NCI-H82 (cell line): Measurements from ENCODE around the gene BAZ2B.
"Not testable (repeated sequence)": the region's sequence is repeated elsewhere in the genome, so short reads cannot be mapped to it uniquely, and the experiment has no call there.

Source experiments
- DNase-seq: peaks from one replicate; lab custom pipeline; 2025; lab: John Stamatoyannopoulos, UW

The BAZ2B gene

GRCh38 chr2:159535261-159535660, 81.1 kb downstream of the BAZ2B start:
- DNase-seq, result not testable (repeated sequence)

DNA sequence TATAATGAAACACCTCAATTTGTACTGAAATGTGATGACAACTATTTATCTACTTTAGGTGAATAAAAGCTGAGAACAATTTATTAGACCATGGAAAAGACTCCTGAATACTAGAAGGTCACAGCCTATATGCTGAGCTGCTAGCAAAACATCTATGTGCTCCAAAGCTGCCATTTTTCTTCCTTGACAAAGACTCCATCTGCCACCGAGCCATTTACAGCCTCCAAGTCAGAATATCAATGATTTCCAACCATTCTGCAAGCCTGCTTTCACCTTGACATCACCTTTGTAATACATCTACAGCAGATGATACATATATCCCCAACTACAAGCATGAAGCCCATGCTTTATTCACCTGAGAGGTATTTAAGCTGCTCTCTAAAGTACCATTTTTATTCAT, 84.9 kb downstream of the BAZ2B start:
- no peak for DNase-seq

- no peak for DNase-seq
Observed at GRCh38 chr2:159526433-159526832, 89.9 kb downstream of the BAZ2B start.

GRCh38 chr2:159525012-159525411, 91.3 kb downstream of the BAZ2B start:
- DNase-seq, result no peak

GRCh38 chr2:159521272-159521671, 95.1 kb downstream of the BAZ2B start:
- DNase-seq, result no peak

DNA sequence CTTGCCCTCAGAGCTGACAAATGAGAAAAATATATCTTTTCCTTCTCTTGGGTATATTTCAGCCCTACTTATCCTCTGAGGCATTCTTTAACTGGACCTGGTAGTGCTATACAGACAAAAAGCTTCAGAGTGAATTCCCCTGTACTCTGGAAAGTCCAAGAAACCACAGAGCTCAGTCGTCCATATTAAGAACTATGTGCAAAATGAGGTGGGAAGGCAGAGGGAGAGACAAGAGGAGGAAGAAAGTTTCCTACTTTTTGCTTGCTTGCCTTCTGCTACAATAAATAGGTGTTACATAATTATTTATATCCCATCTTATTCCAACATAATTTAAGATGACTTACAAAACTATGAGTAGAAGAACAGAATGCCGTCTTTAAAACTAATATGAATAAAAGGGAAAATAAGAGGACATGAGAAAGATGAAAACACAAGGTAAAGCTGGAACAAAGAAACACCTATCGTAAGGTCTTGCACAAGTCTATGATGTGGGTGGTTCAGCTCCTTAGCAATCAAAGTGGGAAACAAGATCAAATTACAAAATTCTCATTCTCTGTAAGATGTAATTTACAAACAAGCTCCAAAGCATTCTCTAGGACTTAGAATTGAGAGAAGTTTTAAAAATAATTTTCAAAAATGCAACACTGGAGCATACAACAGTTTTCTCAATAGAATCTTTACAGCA, 97.9 kb downstream of the BAZ2B start:
- peak; percentile 11 for DNase-seq

GRCh38 chr2:159516241-159516758, 100.0 kb downstream of the BAZ2B start:
- peak; percentile 85 for DNase-seq

- DNase-seq, result peak; percentile 83
Observed at GRCh38 chr2:159515441-159515840, 100.9 kb downstream of the BAZ2B start.

- DNase-seq, result no peak
Observed at GRCh38 chr2:159513745-159514144, 102.6 kb downstream of the BAZ2B start.

DNA sequence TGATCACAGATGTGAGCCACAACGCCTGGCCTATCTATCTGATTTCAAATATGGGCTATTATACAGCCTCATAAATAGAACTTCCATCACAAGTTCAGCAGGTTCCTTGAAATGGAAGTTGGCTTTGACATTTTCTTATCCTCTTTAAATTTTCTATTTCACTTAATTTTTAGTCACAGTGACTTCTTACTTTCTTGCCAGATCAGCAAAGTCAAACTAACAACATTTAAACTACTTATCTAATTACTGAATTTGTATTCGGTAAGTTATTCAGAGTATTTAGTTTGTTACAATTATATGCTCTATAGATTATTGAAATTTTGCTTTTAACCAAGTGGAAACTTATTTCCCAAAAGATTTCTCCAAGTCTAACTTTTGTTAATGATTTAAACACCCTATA, 108.2 kb downstream of the BAZ2B start:
- no peak for DNase-seq

- no peak for DNase-seq
Observed at GRCh38 chr2:159506764-159507440, 109.4 kb downstream of the BAZ2B start.

DNA sequence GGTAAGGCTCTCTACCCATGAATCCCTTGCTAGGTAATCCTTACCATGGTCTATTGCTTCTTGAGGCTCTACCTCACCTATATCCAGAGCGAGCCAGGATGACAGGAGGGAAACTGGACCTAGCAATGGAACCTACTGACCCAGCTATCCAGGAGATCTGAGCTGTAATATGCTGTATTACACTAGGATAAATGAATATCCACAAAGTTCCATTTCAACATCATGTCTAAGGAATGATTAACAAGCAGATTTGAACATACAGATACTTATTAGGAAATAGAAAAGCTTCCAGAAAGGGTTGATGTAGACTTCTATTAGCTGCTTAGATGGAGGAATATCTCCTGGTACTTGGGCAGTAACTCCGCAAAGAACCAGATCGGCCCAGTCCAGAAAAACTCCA, 110.1 kb downstream of the BAZ2B start:
- no peak for DNase-seq

DNA sequence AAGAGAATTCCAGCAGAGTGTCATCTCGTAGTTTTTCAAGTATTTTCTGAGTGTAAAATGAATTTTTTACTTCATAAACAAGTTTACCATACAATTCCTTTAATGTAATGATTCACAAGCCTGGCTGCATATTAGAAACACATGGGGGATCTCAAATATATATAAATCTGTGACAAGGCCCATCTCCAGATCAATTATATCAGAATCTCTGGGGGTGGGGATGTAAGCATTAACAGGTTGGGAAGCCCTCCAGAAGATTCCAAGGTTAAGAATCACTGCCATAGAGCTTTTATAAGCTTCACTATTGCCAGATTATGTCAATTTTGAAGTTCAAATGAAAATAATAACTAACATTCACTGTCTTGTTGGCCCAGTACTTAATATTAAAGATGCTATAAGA, 111.2 kb downstream of the BAZ2B start:
- no peak for DNase-seq

- no peak for DNase-seq
Observed at GRCh38 chr2:159501743-159502142, 114.6 kb downstream of the BAZ2B start.

GRCh38 chr2:159497847-159498246, 118.5 kb downstream of the BAZ2B start:
- no peak for DNase-seq

DNA sequence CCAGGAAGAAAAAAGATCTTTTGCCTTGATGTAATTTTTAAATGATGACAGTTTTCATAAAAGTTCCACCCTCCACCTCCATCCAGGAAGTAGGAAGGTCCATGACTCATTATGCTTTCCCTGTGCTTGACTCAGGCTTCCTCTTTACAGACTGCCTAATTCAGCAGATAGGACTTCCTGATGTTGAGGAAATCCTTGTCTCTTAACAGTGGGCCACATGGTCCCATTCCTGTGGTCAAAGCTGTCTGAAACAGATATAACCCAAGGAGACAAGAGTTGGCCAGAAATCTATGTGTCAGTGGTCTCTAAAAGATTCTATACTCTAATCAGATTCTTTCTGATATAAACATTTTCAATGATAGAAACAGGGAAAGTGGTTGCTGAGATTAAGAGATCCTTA, 119.1 kb downstream of the BAZ2B start:
- DNase-seq, result no peak

DNA sequence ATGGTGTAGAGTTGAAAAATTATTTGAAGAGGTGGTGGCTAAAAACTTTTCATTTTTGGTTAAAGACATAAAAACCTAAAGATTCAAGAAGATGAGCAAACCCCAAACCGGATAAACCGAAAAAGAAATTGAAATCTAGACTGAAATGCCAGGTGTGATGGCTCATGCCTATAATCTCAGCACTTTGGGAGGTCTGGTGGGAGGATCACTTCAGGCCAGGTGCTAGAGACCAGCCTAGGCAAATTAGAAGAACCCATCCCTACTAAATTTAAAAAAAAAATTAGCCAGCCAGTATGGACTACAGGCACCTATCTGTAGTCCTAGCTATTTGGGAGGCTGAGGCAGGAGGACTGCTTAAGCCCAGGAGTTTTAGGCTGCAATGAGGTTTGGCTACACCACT, 126.9 kb downstream of the BAZ2B start:
- no peak for DNase-seq

GRCh38 chr2:159484532-159484931, 131.8 kb downstream of the BAZ2B start:
- DNase-seq, result no peak

DNA sequence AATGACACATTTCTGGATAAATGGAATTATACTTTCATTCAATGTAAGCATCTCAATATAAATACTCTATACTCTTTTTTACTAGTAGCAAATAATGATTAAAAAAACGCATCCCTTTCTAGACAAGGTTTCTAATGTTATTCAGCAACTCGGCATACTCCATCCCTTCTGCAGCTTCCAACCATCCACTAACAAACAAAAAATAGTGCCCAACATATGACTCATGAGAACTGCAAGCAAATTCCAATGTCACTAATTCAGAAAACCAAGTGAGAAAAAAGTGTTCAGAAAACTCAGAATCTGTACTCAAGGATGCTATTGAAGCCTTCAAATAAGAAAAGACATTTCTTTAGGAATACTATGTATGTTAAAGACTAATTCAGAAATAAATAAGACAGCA, 140.0 kb downstream of the BAZ2B start:
- DNase-seq, result no peak

DNA sequence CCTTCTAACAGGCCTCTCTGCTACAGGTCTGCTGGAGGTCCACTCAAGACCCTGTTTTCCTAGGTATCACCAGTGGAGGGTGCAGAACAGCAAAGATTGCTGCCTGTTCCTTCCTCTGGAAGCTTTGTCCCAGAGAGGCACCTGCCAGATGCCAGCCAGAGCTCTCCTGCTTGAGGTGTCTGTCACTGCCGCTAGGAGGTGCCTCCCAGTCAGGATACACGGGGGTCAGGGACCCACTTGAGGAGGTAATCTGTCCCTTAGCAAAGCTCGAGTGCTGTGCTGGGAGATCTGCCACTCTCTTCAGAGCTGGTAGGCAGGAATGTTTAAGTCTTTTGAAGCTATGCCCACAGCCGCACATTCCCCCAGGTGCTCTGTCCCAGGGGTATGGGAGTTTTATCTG, 140.6 kb downstream of the BAZ2B start:
- no peak for DNase-seq

DNA sequence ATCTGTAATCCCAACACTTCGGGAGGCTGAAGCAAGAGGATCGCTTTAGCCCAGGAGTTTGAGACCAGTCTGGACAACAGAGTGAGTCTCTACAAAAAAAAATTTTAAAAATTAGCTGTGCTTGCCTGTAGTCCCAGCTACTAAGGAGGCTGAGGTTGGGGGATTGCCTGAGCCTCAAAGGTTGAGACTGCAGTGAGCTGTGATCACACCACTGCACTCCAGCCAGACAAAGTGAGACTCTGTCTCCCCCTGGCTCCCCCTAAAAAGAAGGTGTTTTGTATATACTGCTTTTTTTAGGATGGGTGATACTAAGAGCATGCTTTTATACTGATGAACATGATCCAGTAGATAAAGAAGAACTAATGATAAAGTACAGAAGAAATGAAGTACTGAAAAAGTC, 145.0 kb downstream of the BAZ2B start:
- no peak for DNase-seq

DNA sequence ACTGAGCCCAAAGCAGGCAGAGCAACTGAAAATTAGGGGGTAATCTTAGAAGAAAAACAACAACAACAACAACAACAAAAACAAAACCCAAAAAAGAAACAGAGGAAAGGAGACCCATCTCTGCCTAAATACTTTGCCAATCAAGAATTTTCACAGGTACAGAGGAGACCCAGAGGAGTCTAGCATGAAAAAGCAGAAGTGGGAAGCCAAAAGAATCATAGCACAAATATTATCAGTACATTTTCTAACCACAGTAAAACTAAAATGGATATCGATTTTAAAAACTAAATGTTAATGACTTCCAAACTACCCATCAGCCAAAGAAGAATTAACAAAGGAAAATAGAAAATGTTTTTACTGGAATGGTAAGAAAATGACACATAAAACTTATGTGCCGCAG, 148.1 kb downstream of the BAZ2B start:
- no peak for DNase-seq

- no peak for DNase-seq
Observed at GRCh38 chr2:159462961-159463360, 153.4 kb downstream of the BAZ2B start.
